OCI-LY7 (cell line): Measurements from ENCODE around the gene PARG. TPM values are rescaled to one million over a fixed set of nuclear protein-coding genes. Genes with fewer than 3 reads are reported as not detected.
"Not testable (repeated sequence)": the region's sequence is repeated elsewhere in the genome, so short reads cannot be mapped to it uniquely, and the experiment has no call there.

ENCODE experiments used
- BruUV-seq: library from RNA; stranded (reverse); fragments of 400-500 nt; replicated peaks from 2 replicates; lab custom pipeline; 2021; lab: Mats Ljungman, UMichigan
- CTCF ChIA-PET: fragments of 300-600 bp; sonication (Branson Sonifier 250); formaldehyde crosslinking; loops from one replicate; lab custom pipeline; 2022; ENCODE audit warnings: antibody characterized with exemption; ENCODE audit not compliant: unreplicated experiment; lab: Charles Lee
- POLR2A ChIA-PET: fragments of 300-600 bp; sonication (Branson Sonifier 250); formaldehyde crosslinking; loops from one replicate; lab custom pipeline; 2022; ENCODE audit warnings: antibody characterized with exemption; lab: Charles Lee
- DNase-seq: peaks from one replicate; pipeline ENCODE4 v3.0.0-alpha.2; 2015; ENCODE audit warnings: low spot score
- H2AFZ ChIP-seq: fragments of 200-600 bp; sonication (generic), shearing (Covaris generic); 2 replicates; pipeline ENCODE4 v1.6.1; 2014; ENCODE audit warnings: mild to moderate bottlenecking, antibody characterized with exemption, low read length, moderate library complexity
- H3K27ac ChIP-seq: fragments of 200-600 bp; sonication (generic); 2 replicates; pipeline ENCODE4 v1.5.1; 2014; ENCODE audit warnings: mixed run types, low read depth, mild to moderate bottlenecking, moderate library complexity, low read length, inconsistent platforms; ENCODE audit not compliant: poor library complexity, severe bottlenecking
- H3K36me3 ChIP-seq: fragments of 200-600 bp; sonication (generic); 2 replicates; pipeline ENCODE4 v1.6.1; 2014; ENCODE audit warnings: mild to moderate bottlenecking, antibody characterized with exemption, low read length, moderate library complexity, mixed read lengths; ENCODE audit not compliant: insufficient read depth
- H3K4me1 ChIP-seq: fragments of 200-600 bp; sonication (generic); 2 replicates; pipeline ENCODE4 v1.5.1; 2014; ENCODE audit warnings: mild to moderate bottlenecking, low read length; ENCODE audit not compliant: insufficient read depth, poor library complexity, severe bottlenecking
- H3K4me2 ChIP-seq: fragments of 200-600 bp; sonication (generic); 2 replicates; pipeline ENCODE4 v1.6.1; 2014; ENCODE audit warnings: mild to moderate bottlenecking, low read length
- H3K4me3 ChIP-seq: fragments of 200-600 bp; sonication (generic); 2 replicates; pipeline ENCODE4 v1.5.1; 2014; ENCODE audit warnings: mild to moderate bottlenecking, low read depth, low read length; ENCODE audit not compliant: poor library complexity, severe bottlenecking
- H3K79me2 ChIP-seq: fragments of 200-600 bp; sonication (generic); 2 replicates; pipeline ENCODE4 v1.6.1; 2016; ENCODE audit warnings: low read depth, mild to moderate bottlenecking, low read length, moderate library complexity, mixed read lengths; ENCODE audit not compliant: insufficient read depth
- H3K9me2 ChIP-seq: fragments of 200-600 bp; sonication (generic); 2 replicates; pipeline ENCODE4 v1.6.1; 2016; ENCODE audit warnings: mild to moderate bottlenecking, low read length, mixed read lengths; ENCODE audit not compliant: insufficient read depth
- H3K9me3 ChIP-seq: fragments of 200-600 bp; sonication (generic); 2 replicates; pipeline ENCODE4 v1.6.1; 2014; ENCODE audit warnings: mild to moderate bottlenecking, mixed run types, low read length, mixed read lengths
- H4K20me1 ChIP-seq: fragments of 200-600 bp; sonication (generic); 2 replicates; pipeline ENCODE4 v1.6.1; 2014; ENCODE audit warnings: mild to moderate bottlenecking, antibody characterized with exemption, low read length, moderate library complexity, mixed read lengths; ENCODE audit not compliant: insufficient read depth
- intact Hi-C: fragments of 100-400 bp; cut with micrococcal nuclease; formaldehyde crosslinking; loops from one replicate; pipeline ENCODE4 v1.10.0; 2022; ENCODE audit not compliant: unreplicated experiment
- total RNA-seq, 2 experiments: library from RNA; depleted of rRNA in 1 of 2; stranded (reverse); fragments of >200 nt in 1 of 2; shearing (Covaris generic) in 1 of 2; gene quantifications; 2 replicates each; pipeline ENCODE4 v1.2.3, GENCODE V29; 2014 to 2022

PARG gene
- total RNA-seq, 2 experiments from 2014 or later: 40.5 to 46.9 TPM

- H3K9me3 ChIP-seq, DNase-seq, CTCF ChIA-PET, H3K4me3 ChIP-seq, H3K9me2 ChIP-seq, H4K20me1 ChIP-seq, intact Hi-C loops, H3K79me2 ChIP-seq, H3K4me2 ChIP-seq, H3K4me1 ChIP-seq, H3K27ac ChIP-seq, H2AFZ ChIP-seq, BruUV-seq, H3K36me3 ChIP-seq, POLR2A ChIA-PET: not testable (repeated sequence)
Measured at GRCh38 chr10:49899999-49900398, 41.8 kb downstream of the PARG start.

- H4K20me1 ChIP-seq, H3K27ac ChIP-seq, BruUV-seq, POLR2A ChIA-PET, intact Hi-C loops, DNase-seq, CTCF ChIA-PET, H3K9me2 ChIP-seq, H3K4me2 ChIP-seq, H3K4me3 ChIP-seq, H2AFZ ChIP-seq, H3K36me3 ChIP-seq, H3K9me3 ChIP-seq, H3K4me1 ChIP-seq, H3K79me2 ChIP-seq: not testable (repeated sequence)
Measured at GRCh38 chr10:49890025-49890424, 51.8 kb downstream of the PARG start.

GRCh38 chr10:49884739-49885331 lies 57.0 kb downstream of the PARG start:
- H3K9me2 ChIP-seq, H3K4me3 ChIP-seq, BruUV-seq, H3K4me2 ChIP-seq, POLR2A ChIA-PET, DNase-seq, H4K20me1 ChIP-seq, H3K27ac ChIP-seq, H3K36me3 ChIP-seq, intact Hi-C loops, H3K9me3 ChIP-seq, H2AFZ ChIP-seq, H3K4me1 ChIP-seq, CTCF ChIA-PET, H3K79me2 ChIP-seq: not testable (repeated sequence)

- H4K20me1 ChIP-seq, BruUV-seq, H3K4me3 ChIP-seq, intact Hi-C loops, H3K27ac ChIP-seq, H3K36me3 ChIP-seq, H3K9me3 ChIP-seq, H3K4me2 ChIP-seq, H3K79me2 ChIP-seq, H2AFZ ChIP-seq, POLR2A ChIA-PET, H3K9me2 ChIP-seq, H3K4me1 ChIP-seq, CTCF ChIA-PET, DNase-seq: not testable (repeated sequence)
Measured at GRCh38 chr10:49883852-49884251, 58.0 kb downstream of the PARG start.

- H3K79me2 ChIP-seq, POLR2A ChIA-PET, H3K27ac ChIP-seq, H3K9me2 ChIP-seq, H3K36me3 ChIP-seq, intact Hi-C loops, H4K20me1 ChIP-seq, H3K4me1 ChIP-seq, BruUV-seq, H3K4me2 ChIP-seq, CTCF ChIA-PET, H3K9me3 ChIP-seq, DNase-seq, H3K4me3 ChIP-seq, H2AFZ ChIP-seq: not testable (repeated sequence)
Measured at GRCh38 chr10:49882327-49882726, 59.5 kb downstream of the PARG start.

GRCh38 chr10:49872740-49873139 lies 69.1 kb downstream of the PARG start:
- H3K4me1 ChIP-seq, DNase-seq, H4K20me1 ChIP-seq, CTCF ChIA-PET, H3K9me3 ChIP-seq, H3K27ac ChIP-seq, H3K4me3 ChIP-seq, H3K9me2 ChIP-seq, H2AFZ ChIP-seq, BruUV-seq, H3K36me3 ChIP-seq, H3K79me2 ChIP-seq, intact Hi-C loops, H3K4me2 ChIP-seq, POLR2A ChIA-PET: not testable (repeated sequence)
